ENCODE measurements around the gene OR10P1.

Gene OR10P1

DNA sequence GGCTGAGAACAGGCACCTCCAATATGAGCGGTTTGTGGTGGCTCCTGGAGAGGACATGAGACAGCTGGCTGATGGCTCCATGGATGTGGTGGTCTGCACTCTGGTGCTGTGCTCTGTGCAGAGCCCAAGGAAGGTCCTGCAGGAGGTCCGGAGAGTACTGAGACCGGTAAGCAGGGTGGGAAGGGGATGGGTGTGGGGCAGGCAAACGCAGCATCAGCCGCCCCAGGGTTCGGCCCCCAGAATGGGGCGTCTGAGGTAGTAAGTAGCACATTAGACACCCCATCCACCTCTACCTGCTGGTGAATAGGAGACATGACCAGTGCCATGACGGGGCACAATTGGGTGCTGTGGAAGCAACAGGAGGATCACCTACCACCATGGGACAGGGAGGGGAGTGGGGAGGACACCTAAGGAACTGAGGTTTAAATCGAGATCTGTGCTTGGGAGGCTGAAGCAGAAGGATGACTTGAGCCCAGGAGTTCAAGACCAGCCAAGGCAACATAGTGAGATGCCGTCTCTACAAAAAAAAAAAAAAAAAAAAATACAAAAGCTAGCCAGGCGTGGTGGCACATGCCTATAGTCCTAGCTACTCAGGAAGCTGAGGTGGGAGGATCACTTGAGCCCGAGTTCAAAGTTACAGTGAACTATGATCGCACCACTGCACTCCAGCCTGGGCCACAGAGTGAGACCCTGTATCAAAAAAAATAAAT, 45.5 kb downstream of the OR10P1 start:
- no peak for DNase-seq (ENCODE audit: extremely low read depth, low read depth)
- TF ChIP-seq, protein P1, sequence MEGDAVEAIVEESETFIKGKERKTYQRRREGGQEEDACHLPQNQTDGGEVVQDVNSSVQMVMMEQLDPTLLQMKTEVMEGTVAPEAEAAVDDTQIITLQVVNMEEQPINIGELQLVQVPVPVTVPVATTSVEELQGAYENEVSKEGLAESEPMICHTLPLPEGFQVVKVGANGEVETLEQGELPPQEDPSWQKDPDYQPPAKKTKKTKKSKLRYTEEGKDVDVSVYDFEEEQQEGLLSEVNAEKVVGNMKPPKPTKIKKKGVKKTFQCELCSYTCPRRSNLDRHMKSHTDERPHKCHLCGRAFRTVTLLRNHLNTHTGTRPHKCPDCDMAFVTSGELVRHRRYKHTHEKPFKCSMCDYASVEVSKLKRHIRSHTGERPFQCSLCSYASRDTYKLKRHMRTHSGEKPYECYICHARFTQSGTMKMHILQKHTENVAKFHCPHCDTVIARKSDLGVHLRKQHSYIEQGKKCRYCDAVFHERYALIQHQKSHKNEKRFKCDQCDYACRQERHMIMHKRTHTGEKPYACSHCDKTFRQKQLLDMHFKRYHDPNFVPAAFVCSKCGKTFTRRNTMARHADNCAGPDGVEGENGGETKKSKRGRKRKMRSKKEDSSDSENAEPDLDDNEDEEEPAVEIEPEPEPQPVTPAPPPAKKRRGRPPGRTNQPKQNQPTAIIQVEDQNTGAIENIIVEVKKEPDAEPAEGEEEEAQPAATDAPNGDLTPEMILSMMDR (IDR thresholded peaks at IDR 0.05; ENCODE audit: low read depth, low read length, missing control alignments): no peak
- H3K4me3 ChIP-seq (replicated peaks; ENCODE audit: low read depth, low read length): peak overlapping the region; percentile 34

DNA sequence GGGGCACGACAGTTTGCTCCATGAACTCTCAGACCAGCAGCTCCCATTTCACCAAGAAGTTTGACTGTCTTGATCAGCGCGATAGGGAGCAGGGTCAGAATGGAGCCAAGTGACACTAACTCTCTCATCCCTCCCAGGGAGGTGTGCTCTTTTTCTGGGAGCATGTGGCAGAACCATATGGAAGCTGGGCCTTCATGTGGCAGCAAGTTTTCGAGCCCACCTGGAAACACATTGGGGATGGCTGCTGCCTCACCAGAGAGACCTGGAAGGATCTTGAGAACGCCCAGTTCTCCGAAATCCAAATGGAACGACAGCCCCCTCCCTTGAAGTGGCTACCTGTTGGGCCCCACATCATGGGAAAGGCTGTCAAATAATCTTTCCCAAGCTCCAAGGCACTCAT, 47.0 kb downstream of the OR10P1 start:
- TF ChIP-seq, protein P1 (IDR thresholded peaks at IDR 0.05; ENCODE audit: low read depth, low read length, missing control alignments): no peak
- no peak for DNase-seq (ENCODE audit: extremely low read depth, low read depth)
- H3K4me3 ChIP-seq (replicated peaks; ENCODE audit: low read depth, low read length): no peak overlapping the region

DNA sequence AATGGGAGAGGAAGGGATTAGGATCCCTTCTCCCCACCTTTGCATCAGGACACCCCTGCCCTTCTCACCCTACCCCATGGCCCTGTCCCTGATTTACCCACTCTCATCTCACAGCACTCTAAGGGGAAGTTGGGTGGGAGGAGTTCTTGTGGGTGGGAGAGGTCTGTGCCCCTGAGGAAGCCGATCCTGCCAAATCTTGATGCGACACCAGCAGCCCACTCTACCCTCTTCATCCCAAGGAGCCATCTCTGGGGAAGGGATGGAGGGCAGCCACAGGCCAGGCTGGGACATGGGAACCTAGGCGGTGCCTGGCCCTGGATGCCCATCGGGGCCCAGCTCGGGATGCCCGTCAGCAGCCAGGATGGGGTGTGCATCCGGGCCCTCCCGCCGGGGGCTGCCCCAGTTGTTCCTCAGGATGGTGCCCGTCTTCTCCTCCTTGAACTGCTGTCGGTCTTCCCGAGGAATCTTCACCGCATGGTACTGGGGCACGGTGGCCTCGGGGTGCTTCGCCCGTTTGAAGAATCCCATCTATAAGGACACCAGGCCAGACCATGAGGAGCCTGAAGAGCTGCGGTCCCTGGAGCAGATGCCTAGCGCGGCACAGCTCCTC, 48.2 kb downstream of the OR10P1 start:
- H3K4me3 ChIP-seq (replicated peaks; ENCODE audit: low read depth, low read length): no peak overlapping the region
- TF ChIP-seq, protein P1 (IDR thresholded peaks at IDR 0.05; ENCODE audit: low read depth, low read length, missing control alignments): no peak
- no peak for DNase-seq (ENCODE audit: extremely low read depth, low read depth)

DNA sequence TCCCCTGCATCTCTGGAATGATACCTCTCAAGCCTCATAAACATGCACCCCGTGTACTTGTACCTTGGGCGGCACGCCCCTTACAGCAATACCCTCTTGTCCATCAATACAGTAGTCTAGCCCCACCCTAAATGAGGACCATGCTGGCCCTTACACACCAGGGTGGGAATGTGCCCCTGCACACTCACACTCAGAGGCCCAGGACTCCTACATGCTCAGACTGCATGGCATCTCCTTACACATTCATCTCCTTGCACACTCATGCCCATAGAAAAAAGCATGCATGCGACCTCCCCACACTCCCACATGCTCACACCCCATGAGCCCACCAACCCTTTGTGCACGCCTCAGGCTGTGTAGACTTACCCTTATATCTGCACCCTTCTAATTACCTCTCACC, 49.0 kb downstream of the OR10P1 start:
- TF ChIP-seq, protein P1 (IDR thresholded peaks at IDR 0.05; ENCODE audit: low read depth, low read length, missing control alignments): no peak
- H3K4me3 ChIP-seq (replicated peaks; ENCODE audit: low read depth, low read length): no peak overlapping the region
- no peak for DNase-seq (ENCODE audit: extremely low read depth, low read depth)

DNA sequence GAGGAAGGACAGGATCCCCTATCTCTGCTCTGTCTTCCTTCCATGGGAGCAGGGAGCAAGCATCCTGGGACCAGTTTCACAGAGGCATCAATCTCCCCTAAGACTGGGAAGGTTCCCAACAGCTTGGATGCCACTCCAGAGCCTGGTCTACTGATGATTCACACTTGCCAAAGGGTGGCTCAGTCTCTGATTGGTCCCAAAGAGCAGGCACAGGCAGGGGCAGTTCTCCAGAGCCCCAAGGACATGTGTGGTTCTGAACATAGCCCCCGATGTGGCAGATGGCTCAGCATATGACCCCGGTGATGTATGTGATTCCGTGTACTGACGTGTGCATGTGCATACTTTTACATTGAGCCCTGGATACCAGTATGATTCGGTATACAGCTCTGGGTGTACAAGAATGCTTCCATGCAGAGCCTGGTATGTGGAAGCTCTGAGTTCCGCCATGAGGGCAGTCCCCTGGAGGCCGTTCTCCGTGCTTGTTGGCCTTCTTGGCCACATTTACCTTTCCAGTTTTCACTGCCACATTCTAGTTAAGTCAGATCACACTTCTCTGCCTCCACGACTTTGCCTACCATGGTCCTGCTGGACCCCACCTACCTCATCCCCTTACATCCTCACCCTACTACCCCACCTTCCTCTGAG, 49.8 kb downstream of the OR10P1 start:
- no peak overlapping the region for H3K4me3 ChIP-seq (replicated peaks; ENCODE audit: low read depth, low read length)
- no peak for DNase-seq (ENCODE audit: extremely low read depth, low read depth)
- TF ChIP-seq, protein P1 (IDR thresholded peaks at IDR 0.05; ENCODE audit: low read depth, low read length, missing control alignments): no peak
